AG08396 (cell line): ENCODE measurements around the gene EDC3.
"Not testable (repeated sequence)": the region's sequence is repeated elsewhere in the genome, so short reads cannot be mapped to it uniquely, and the experiment has no call there.

Source experiments
- DNase-seq: peaks from one replicate; pipeline ENCODE4 v3.0.0; 2012; ENCODE audit warnings: low spot score, mixed read lengths

EDC3 gene

DNA sequence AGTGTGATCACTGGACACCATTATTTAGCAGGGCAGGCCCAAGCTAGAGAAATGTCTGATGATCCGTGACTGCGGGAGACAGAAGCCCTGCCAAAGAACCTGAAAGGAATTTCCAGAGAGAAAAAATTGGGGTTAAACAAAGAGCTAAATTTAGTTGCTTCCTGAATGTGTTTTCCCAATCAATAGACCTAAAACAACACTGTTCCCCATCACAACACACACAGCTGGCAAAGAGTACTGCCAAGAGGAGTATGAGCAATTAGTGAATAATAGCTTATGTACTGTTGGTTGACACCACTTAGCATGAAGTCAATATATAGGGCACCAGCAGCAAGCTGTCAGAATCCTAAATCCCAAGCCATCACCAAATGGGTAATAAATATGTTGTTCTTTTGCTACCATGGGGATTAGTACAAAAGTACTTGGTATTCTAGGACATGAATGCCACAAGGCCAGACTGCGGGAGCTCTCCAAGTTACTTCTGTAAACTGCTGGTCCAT, 44.5 kb downstream of the EDC3 start:
- DNase-seq = no peak

- no peak for DNase-seq
Measured at GRCh38 chr15:74648051-74648842, 47.6 kb downstream of the EDC3 start.

- DNase-seq = no peak
Measured at GRCh38 chr15:74646480-74646879, 49.3 kb downstream of the EDC3 start.

DNA sequence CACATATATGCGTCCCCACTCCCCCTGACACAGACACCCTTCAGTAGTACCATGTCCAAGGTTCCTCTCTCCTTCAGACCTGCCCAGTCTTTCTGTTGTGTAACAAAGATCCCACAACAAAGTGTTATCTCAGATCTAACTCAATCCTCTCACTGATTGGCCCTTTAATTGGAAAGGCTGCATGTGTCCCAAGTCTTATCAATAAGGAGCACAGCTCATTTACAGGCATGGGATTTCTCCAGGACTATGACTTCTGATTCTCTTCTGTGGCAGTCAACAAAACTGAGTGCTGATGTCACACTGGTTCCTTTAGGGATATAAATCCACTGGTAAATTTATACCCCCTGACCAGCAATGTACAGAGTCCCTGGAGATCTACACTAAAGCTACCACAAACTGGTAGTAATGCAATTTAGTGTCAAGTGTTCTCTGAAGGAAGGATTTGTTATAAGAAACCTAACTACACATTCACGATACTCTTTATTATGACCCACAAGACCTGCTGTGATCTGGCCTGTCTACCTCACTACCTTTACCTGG, 52.1 kb downstream of the EDC3 start:
- no peak for DNase-seq

- DNase-seq = no peak
Measured at GRCh38 chr15:74642734-74643664, 52.8 kb downstream of the EDC3 start.

GRCh38 chr15:74642348-74642733, 53.5 kb downstream of the EDC3 start:
- no peak for DNase-seq

GRCh38 chr15:74641151-74641550, 54.7 kb downstream of the EDC3 start:
- no peak for DNase-seq

DNA sequence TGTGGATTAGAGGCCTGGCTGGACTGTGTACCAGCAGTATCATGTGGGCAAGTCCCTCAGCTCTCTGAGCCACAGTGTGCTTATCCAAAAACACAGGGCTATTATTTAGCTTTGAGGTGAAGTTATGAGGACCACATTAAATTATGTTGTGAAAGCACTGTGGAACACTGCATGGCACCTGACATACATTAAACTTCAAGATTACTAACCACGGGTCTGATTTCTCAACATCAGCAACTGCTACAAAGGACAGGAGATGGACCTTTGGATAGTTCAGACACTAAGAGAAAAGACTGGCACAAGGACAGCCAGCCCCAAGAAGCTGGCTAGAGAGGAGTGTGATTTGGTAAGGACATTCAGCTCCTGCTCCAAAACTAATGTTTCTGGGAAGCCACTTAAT, 58.8 kb downstream of the EDC3 start:
- DNase-seq = no peak

DNA sequence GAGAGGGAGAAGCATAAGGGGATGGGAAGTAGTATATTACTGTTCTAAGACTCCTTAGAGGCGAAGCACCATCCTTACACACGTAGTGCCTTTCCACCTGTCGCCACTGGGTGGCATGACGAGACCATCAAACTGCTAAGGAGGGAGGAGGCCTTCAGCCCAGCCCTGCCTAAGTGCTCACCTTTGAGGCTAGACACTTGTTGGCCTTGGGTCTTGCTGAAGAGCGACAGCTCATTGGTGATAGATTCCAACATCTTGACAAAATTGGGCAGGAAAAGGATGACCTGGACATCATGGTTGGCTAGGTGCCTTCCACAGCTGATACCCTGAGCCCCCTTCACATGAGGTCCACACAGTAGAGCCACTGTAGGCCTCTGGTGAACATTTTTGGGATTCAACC, 60.6 kb downstream of the EDC3 start:
- peak; percentile 72 for DNase-seq

DNA sequence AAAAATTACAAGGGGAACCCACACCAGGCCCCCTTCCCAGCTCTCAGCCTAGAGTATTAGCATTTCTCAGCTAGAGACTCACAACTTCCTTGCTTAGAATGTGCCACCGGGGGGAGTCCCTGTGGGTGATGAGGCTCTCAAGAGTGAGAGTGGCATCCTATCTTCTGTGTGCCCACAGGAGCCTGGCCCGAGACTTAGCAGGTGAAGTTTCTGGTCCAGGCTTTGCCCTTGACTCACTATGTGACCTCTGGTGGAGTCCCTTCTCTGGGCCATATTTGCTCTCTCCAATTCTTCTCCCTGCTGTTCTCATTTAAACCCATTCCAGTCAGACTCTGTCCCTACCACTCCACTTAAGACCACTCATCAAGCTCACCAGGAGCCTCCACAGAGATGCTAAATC, 62.0 kb downstream of the EDC3 start:
- no peak for DNase-seq

GRCh38 chr15:74632601-74633000, 63.2 kb downstream of the EDC3 start:
- DNase-seq = no peak

GRCh38 chr15:74631935-74632560, 63.8 kb downstream of the EDC3 start:
- DNase-seq = peak; percentile 80

DNA sequence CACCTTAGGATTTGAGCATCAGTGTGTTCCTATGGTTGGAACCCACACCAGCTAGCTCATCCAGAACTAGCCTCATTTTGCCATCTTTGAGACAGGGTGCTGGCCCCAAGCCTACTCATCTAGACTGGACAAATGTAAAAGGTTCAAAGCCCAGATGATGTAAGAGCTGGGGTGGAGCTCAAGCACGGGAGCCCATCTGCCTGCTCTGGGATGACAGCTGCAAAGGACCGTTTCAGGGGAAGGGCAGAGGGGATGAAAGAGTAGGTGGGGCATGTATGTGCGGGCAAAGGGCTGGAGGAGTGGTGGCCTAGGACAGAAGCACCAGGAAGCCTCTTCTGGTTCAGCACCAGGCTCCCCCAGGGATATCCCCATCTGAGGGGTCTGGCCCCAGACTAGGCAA, 64.4 kb downstream of the EDC3 start:
- DNase-seq = no peak

- no peak for DNase-seq
Measured at GRCh38 chr15:74631087-74631385, 64.8 kb downstream of the EDC3 start.

GRCh38 chr15:74630284-74631086, 65.3 kb downstream of the EDC3 start:
- no peak for DNase-seq

DNA sequence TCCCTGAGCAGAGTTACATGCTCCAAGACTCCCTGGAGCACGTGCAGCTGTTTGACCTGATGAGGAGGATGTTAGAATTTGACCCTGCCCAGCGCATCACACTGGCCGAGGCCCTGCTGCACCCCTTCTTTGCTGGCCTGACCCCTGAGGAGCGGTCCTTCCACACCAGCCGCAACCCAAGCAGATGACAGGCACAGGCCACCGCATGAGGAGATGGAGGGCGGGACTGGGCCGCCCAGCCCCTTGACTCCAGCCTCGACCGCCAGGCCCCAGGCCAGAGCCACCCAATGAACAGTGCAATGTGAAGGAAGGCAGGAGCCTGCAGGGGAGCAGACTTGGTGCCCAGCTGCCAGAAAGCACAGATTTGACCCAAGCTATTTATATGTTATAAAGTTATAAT, 66.1 kb downstream of the EDC3 start:
- not testable (repeated sequence) for DNase-seq

- DNase-seq = no peak
Measured at GRCh38 chr15:74628949-74629348, 66.9 kb downstream of the EDC3 start.

DNA sequence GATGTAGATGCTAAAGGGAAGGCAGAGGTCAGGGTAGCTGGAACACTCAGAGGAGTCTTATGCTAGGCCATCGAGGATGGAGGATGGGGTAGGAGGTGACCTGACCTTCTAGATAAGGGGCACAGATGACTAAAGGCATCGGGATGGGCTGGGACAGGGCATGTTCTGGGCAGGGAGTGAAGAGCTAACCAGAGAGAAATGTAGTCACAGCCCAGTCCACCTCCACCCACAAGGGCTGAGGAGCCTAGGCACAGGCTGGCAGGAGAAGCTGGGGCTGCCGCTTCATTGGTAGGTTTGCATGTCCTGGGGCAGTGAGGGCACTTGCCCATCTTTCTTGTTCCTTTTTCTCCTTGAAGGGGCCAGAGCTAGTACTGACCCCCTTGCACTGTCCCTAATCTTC, 67.6 kb downstream of the EDC3 start:
- no peak for DNase-seq

DNA sequence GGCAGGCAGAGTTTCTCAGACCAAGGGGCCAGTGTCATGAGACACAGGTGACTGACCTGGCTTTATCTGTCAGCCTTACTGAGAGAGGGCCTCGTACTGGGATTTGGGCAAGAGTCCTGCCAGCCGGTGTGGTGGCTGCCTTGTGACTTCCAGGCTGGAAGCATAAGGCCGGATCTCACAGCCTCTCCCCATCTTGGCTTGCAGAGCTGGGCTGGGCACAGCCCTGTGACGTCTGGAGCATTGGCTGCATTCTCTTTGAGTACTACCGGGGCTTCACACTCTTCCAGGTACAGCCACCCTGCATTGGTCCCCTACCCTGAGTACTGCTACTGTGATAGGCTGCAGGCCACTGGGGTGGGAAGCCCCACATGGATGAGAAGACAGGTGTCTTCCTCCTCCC, 68.1 kb downstream of the EDC3 start:
- DNase-seq = no peak

DNA sequence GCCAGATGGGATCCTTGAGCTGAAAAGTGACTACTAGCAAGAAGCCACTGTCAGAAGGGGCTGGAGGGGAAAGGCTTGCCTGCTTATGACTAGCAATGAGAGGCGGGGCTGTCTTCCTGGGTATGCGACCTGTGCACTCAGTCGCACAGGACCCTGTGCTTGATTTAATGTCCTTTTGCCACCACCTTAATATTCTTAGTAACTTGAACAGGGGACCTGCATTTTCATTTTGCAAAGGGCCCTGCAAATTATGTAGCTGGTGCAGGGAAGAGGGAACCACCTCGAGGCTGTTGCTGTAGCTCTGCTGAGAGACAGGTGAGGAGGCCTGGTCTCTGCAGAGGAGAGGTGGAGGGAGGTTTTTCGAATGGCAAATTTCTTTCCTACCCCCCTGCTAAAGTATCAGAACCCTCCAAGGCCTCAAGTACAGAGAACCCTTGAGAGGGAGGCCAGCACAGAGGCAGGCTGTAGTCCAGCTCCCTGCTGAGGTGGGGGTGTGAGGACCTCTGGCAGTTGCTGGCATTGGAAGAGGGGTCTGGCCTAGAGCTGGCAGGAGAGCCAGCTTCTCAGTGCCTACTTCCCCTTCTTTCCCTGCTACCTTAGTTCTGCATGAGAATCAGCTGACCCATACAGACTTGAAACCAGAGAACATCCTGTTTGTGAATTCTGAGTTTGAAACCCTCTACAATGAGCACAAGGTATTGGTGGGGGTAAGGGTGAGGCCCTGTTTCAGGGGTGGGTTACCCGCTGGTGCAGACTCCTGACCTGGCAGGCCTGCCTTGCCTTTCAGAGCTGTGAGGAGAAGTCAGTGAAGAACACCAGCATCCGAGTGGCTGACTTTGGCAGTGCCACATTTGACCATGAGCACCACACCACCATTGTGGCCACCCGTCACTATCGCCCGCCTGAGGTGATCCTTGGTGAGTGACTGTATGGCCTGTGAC, 68.8 kb downstream of the EDC3 start:
- no peak for DNase-seq

- DNase-seq = no peak
Measured at GRCh38 chr15:74626336-74626735, 69.5 kb downstream of the EDC3 start.
